H1 (cell line): ENCODE measurements around the gene FAHD1. TPM values are rescaled to one million over a fixed set of nuclear protein-coding genes. Genes with fewer than 3 reads are reported as not detected.

Source experiments
- polyA plus RNA-seq, 7 experiments: library from polyadenylated mRNA; depleted of rRNA in 3 of 7; stranded (reverse) in 5 of 7; unstranded in 2 of 7; fragments of >200 nt in 5 of 7; fragments of 200-250 nt in 2 of 7; gene quantifications; 1 replicate in 5 of 7; 2 replicates in 1 of 7; 4 replicates in 1 of 7; pipeline versions ENCODE4 v1.2.1 to v1.2.3, GENCODE V29; 2011 to 2013; ENCODE audit warnings: missing spikeins in 2 of 7, mixed read lengths in 2 of 7
- total RNA-seq: library from RNA; stranded (reverse); fragmentation: NEBNext Ultra II Directional; extraction: Animal tissue kit (Norgen Biotek cat#: 25700); gene quantifications from 2 replicates; pipeline ENCODE4 v1.2.1, GENCODE V29; 2021

FAHD1 gene
- total and polyA plus RNA-seq, 2 of the 8 experiments (the other 6 are each of a cell fraction or from before 2014, with no cell fraction given), result 20.4 to 31.9 TPM

Other genes with a start within 250 kb of the FAHD1 start
- gene IFT140, start 215.1 kb upstream of the FAHD1 start, total RNA-seq, result 20.6 and 20.9 TPM in 2 replicates
- 9.7 and 16.1 TPM in 2 replicates for gene IFT140, start 215.1 kb upstream of the FAHD1 start, polyA plus RNA-seq (2011; rRNA removed)
- gene CRAMP1, start 214.8 kb upstream of the FAHD1 start, total RNA-seq, result 23.2 and 26.2 TPM in 2 replicates
- gene CRAMP1, start 214.8 kb upstream of the FAHD1 start, polyA plus RNA-seq (2011; rRNA removed), result 19.2 and 31.0 TPM in 2 replicates
- gene JPT2, start 148.9 kb upstream of the FAHD1 start, total RNA-seq, result 197 and 199 TPM in 2 replicates
- gene JPT2, start 148.9 kb upstream of the FAHD1 start, polyA plus RNA-seq (2011; rRNA removed), result 67.6 and 70.8 TPM in 2 replicates
- 41.4 and 43.4 TPM in 2 replicates for gene MAPK8IP3, start 121.0 kb upstream of the FAHD1 start, total RNA-seq
- 16.9 and 27.9 TPM in 2 replicates for gene MAPK8IP3, start 121.0 kb upstream of the FAHD1 start, polyA plus RNA-seq (2011; rRNA removed)
- gene NME3, start 55.7 kb upstream of the FAHD1 start, total RNA-seq, result 70.9 and 72.5 TPM in 2 replicates
- gene NME3, start 55.7 kb upstream of the FAHD1 start, polyA plus RNA-seq (2011; rRNA removed), result 163 and 214 TPM in 2 replicates
- gene EME2, start 54.4 kb upstream of the FAHD1 start, total RNA-seq, result 19.3 and 19.7 TPM in 2 replicates
- gene EME2, start 54.4 kb upstream of the FAHD1 start, polyA plus RNA-seq (2011; rRNA removed), result 13.1 and 17.0 TPM in 2 replicates
- 252 and 267 TPM in 2 replicates for gene MRPS34, start 54.1 kb upstream of the FAHD1 start, total RNA-seq
- gene MRPS34, start 54.1 kb upstream of the FAHD1 start, polyA plus RNA-seq (2011; rRNA removed), result 168 and 250 TPM in 2 replicates
- 22.5 and 25.3 TPM in 2 replicates for gene SPSB3, start 44.6 kb upstream of the FAHD1 start, total RNA-seq
- 37.8 and 60.1 TPM in 2 replicates for gene SPSB3, start 44.6 kb upstream of the FAHD1 start, polyA plus RNA-seq (2011; rRNA removed)
- gene NUBP2, start 44.2 kb upstream of the FAHD1 start, total RNA-seq, result 68.0 and 70.3 TPM in 2 replicates
- gene NUBP2, start 44.2 kb upstream of the FAHD1 start, polyA plus RNA-seq (2011; rRNA removed), result 96.9 and 130 TPM in 2 replicates
- not detected in 2 replicates for gene IGFALS, start 33.5 kb upstream of the FAHD1 start, total RNA-seq
- gene IGFALS, start 33.5 kb upstream of the FAHD1 start, polyA plus RNA-seq (2011; rRNA removed), result 0.03 TPM in 1 of 2 replicates, not detected in the other
- gene HAGH, start 381 bp upstream of the FAHD1 start, total RNA-seq, result 28.7 and 34.4 TPM in 2 replicates
- gene HAGH, start 381 bp upstream of the FAHD1 start, polyA plus RNA-seq (2011; rRNA removed), result 40.6 and 65.3 TPM in 2 replicates
- 0.99 and 1.1 TPM in 2 replicates for gene MEIOB, start 45.0 kb downstream of the FAHD1 start, total RNA-seq
- gene MEIOB, start 45.0 kb downstream of the FAHD1 start, polyA plus RNA-seq (2011; rRNA removed), result 0.60 and 0.63 TPM in 2 replicates
- gene HS3ST6, start 91.2 kb downstream of the FAHD1 start, total RNA-seq, result 0.39 TPM in 1 of 2 replicates, not detected in the other
- 0.36 and 0.63 TPM in 2 replicates for gene HS3ST6, start 91.2 kb downstream of the FAHD1 start, polyA plus RNA-seq (2011; rRNA removed)
- 28.2 and 34.1 TPM in 2 replicates for gene MSRB1, start 116.0 kb downstream of the FAHD1 start, total RNA-seq
- gene MSRB1, start 116.0 kb downstream of the FAHD1 start, polyA plus RNA-seq (2011; rRNA removed), result 51.4 and 53.8 TPM in 2 replicates
- 0.19 and 0.39 TPM in 2 replicates for gene RPL3L, start 127.5 kb downstream of the FAHD1 start, total RNA-seq
- 0.08 and 0.24 TPM in 2 replicates for gene RPL3L, start 127.5 kb downstream of the FAHD1 start, polyA plus RNA-seq (2011; rRNA removed)
- gene NDUFB10, start 132.3 kb downstream of the FAHD1 start, total RNA-seq, result 183 and 197 TPM in 2 replicates
- 194 and 243 TPM in 2 replicates for gene NDUFB10, start 132.3 kb downstream of the FAHD1 start, polyA plus RNA-seq (2011; rRNA removed)
- gene RPS2, start 137.6 kb downstream of the FAHD1 start, total RNA-seq, result 3,974 and 4,042 TPM in 2 replicates
- 16,783 and 22,970 TPM in 2 replicates for gene RPS2, start 137.6 kb downstream of the FAHD1 start, polyA plus RNA-seq (2011; rRNA removed)
- not detected in 2 replicates for gene RNF151, start 139.7 kb downstream of the FAHD1 start, total RNA-seq
- gene RNF151, start 139.7 kb downstream of the FAHD1 start, polyA plus RNA-seq (2011; rRNA removed), result 0.17 TPM in 1 of 2 replicates, not detected in the other
- gene TBL3, start 144.8 kb downstream of the FAHD1 start, total RNA-seq, result 65.8 and 66.8 TPM in 2 replicates
- 137 and 159 TPM in 2 replicates for gene TBL3, start 144.8 kb downstream of the FAHD1 start, polyA plus RNA-seq (2011; rRNA removed)
- gene NOXO1, start 154.3 kb downstream of the FAHD1 start, total RNA-seq, result 2.5 and 3.3 TPM in 2 replicates
- 1.3 and 2.6 TPM in 2 replicates for gene NOXO1, start 154.3 kb downstream of the FAHD1 start, polyA plus RNA-seq (2011; rRNA removed)
- gene GFER, start 157.0 kb downstream of the FAHD1 start, total RNA-seq, result 37.9 and 45.4 TPM in 2 replicates
- 17.7 and 29.1 TPM in 2 replicates for gene GFER, start 157.0 kb downstream of the FAHD1 start, polyA plus RNA-seq (2011; rRNA removed)
- 36.2 and 38.8 TPM in 2 replicates for gene SYNGR3, start 162.8 kb downstream of the FAHD1 start, total RNA-seq
- gene SYNGR3, start 162.8 kb downstream of the FAHD1 start, polyA plus RNA-seq (2011; rRNA removed), result 49.9 and 72.3 TPM in 2 replicates
- gene ZNF598, start 182.6 kb downstream of the FAHD1 start, total RNA-seq, result 47.6 and 51.7 TPM in 2 replicates
- 29.3 and 43.0 TPM in 2 replicates for gene ZNF598, start 182.6 kb downstream of the FAHD1 start, polyA plus RNA-seq (2011; rRNA removed)
- gene NPW, start 192.6 kb downstream of the FAHD1 start, total RNA-seq, result 8.1 and 10.3 TPM in 2 replicates
- 4.0 and 7.8 TPM in 2 replicates for gene NPW, start 192.6 kb downstream of the FAHD1 start, polyA plus RNA-seq (2011; rRNA removed)
- 19.3 and 19.6 TPM in 2 replicates for gene NHERF2, start 199.7 kb downstream of the FAHD1 start, total RNA-seq
- 13.9 and 22.4 TPM in 2 replicates for gene NHERF2, start 199.7 kb downstream of the FAHD1 start, polyA plus RNA-seq (2011; rRNA removed)
- gene NTHL1, start 220.6 kb downstream of the FAHD1 start, total RNA-seq, result 70.9 and 84.5 TPM in 2 replicates
- gene NTHL1, start 220.6 kb downstream of the FAHD1 start, polyA plus RNA-seq (2011; rRNA removed), result 150 and 209 TPM in 2 replicates
- gene TSC2, start 220.8 kb downstream of the FAHD1 start, total RNA-seq, result 91.1 and 96.6 TPM in 2 replicates
- 65.9 and 90.2 TPM in 2 replicates for gene TSC2, start 220.8 kb downstream of the FAHD1 start, polyA plus RNA-seq (2011; rRNA removed)